HEK293 (cell line): ENCODE data around the gene MERTK.

Experiments
- EGR2 ChIP-seq: fragments of 450-650 bp; formaldehyde crosslinking; IDR thresholded peaks from 2 replicates; pipeline ENCODE4 v1.5.1; 2016; ENCODE audit warnings: low read depth, missing biosample characterization, missing genetic modification characterization
- HIC1 ChIP-seq: fragments of 450-650 bp; formaldehyde crosslinking; IDR thresholded peaks from 2 replicates; pipeline ENCODE4 v1.5.1; 2016; ENCODE audit warnings: missing biosample characterization, missing genetic modification characterization
- KLF1 ChIP-seq: fragments of 450-650 bp; formaldehyde crosslinking; IDR thresholded peaks from 2 replicates; pipeline ENCODE4 v1.5.1; 2016; ENCODE audit warnings: missing biosample characterization, missing genetic modification characterization
- KLF10 ChIP-seq: fragments of 450-650 bp; IDR thresholded peaks from 2 replicates; pipeline ENCODE4 v1.5.1; 2018; ENCODE audit warnings: missing biosample characterization, mild to moderate bottlenecking, missing genetic modification characterization
- KLF16 ChIP-seq: fragments of 450-650 bp; formaldehyde crosslinking; IDR thresholded peaks from 2 replicates; pipeline ENCODE4 v1.5.1; 2017; ENCODE audit warnings: missing biosample characterization, missing genetic modification characterization
- KLF8 ChIP-seq: fragments of 450-650 bp; formaldehyde crosslinking; IDR thresholded peaks from 2 replicates; pipeline ENCODE4 v1.5.1; 2016; ENCODE audit warnings: missing biosample characterization, missing genetic modification characterization
- PRDM1 ChIP-seq: fragments of 450-650 bp; formaldehyde crosslinking; IDR thresholded peaks from 2 replicates; pipeline ENCODE4; 2016; ENCODE audit warnings: missing biosample characterization, missing genetic modification characterization
- PRDM10 ChIP-seq: fragments of 450-650 bp; formaldehyde crosslinking; IDR thresholded peaks from 2 replicates; pipeline ENCODE4 v1.5.1; 2016; ENCODE audit warnings: missing biosample characterization, missing genetic modification characterization
- SP3 ChIP-seq: fragments of 450-650 bp; formaldehyde crosslinking; IDR thresholded peaks from 2 replicates; pipeline ENCODE4 v1.5.1; 2016; ENCODE audit warnings: missing biosample characterization, missing genetic modification characterization
- SP7 ChIP-seq: fragments of 450-650 bp; formaldehyde crosslinking; IDR thresholded peaks from 2 replicates; pipeline ENCODE4 v1.5.1; 2016; ENCODE audit warnings: missing biosample characterization, missing genetic modification characterization
- ZBTB11 ChIP-seq: fragments of 450-650 bp; formaldehyde crosslinking; conservative IDR thresholded peaks from 2 replicates; pipeline ENCODE4 v1.5.1; 2016; ENCODE audit warnings: low read depth, missing biosample characterization, missing genetic modification characterization
- ZBTB21 ChIP-seq: fragments of 450-650 bp; formaldehyde crosslinking; IDR thresholded peaks from 2 replicates; pipeline ENCODE4 v1.5.1; 2017; ENCODE audit warnings: missing biosample characterization, missing genetic modification characterization
- ZBTB26 ChIP-seq: fragments of 450-650 bp; formaldehyde crosslinking; optimal IDR thresholded peaks from 2 replicates; pipeline ENCODE3; 2016; ENCODE audit warnings: missing biosample characterization, mild to moderate bottlenecking, missing genetic modification characterization
- ZEB2 ChIP-seq: fragments of 450-650 bp; formaldehyde crosslinking; IDR thresholded peaks from 2 replicates; pipeline ENCODE4 v1.5.1; 2016; ENCODE audit warnings: missing biosample characterization, missing genetic modification characterization
- ZFP3 ChIP-seq: fragments of 450-650 bp; formaldehyde crosslinking; IDR thresholded peaks from 2 replicates; pipeline ENCODE4 v1.5.1; 2016; ENCODE audit warnings: low read depth, missing biosample characterization, missing genetic modification characterization
- ZNF394 ChIP-seq: fragments of 450-650 bp; formaldehyde crosslinking; IDR thresholded peaks from 2 replicates; pipeline ENCODE4 v1.5.1; 2016; ENCODE audit warnings: missing biosample characterization, missing genetic modification characterization, mild to moderate bottlenecking, moderate library complexity, borderline replicate concordance
- ZNF398 ChIP-seq: fragments of 450-650 bp; formaldehyde crosslinking; IDR thresholded peaks from 2 replicates; pipeline ENCODE4 v1.5.1; 2017; ENCODE audit warnings: missing biosample characterization, missing genetic modification characterization
- ZNF513 ChIP-seq: fragments of 450-650 bp; IDR thresholded peaks from 2 replicates; pipeline ENCODE4 v1.5.1; 2018; ENCODE audit warnings: missing biosample characterization, missing genetic modification characterization
- ZNF626 ChIP-seq: fragments of 450-650 bp; sonication (Bioruptor Pico); formaldehyde crosslinking; IDR thresholded peaks from 2 replicates; pipeline ENCODE4 v1.5.1; 2018; ENCODE audit warnings: missing biosample characterization, missing genetic modification characterization, inconsistent platforms
- ZNF639 ChIP-seq: fragments of 450-650 bp; formaldehyde crosslinking; IDR thresholded peaks from 2 replicates; pipeline ENCODE4 v1.5.1; 2016; ENCODE audit warnings: missing biosample characterization, missing genetic modification characterization
- ZNF777 ChIP-seq: fragments of 450-650 bp; formaldehyde crosslinking; IDR thresholded peaks from 2 replicates; pipeline ENCODE4 v1.5.1; 2017; ENCODE audit warnings: missing biosample characterization, missing genetic modification characterization, borderline replicate concordance
- ZXDB ChIP-seq: fragments of 450-650 bp; formaldehyde crosslinking; IDR thresholded peaks from 2 replicates; pipeline ENCODE4 v1.5.1; 2016; ENCODE audit warnings: missing biosample characterization, missing genetic modification characterization

The MERTK gene

GRCh38 chr2:112055730-112056625, 157.6 kb downstream of the MERTK start (continued):
- TF ChIP-seq PRDM10 (tag by site-specific recombination): peak; percentile 80
- TF ChIP-seq KLF1 (tag by site-specific recombination): 0 out of 2 replicates have a peak, but pooled peaks have one; percentile 43
- TF ChIP-seq EGR2 (tag by site-specific recombination): peak; percentile 98
- peak; percentile 17; the same call in 1 of the 2 replicates for TF ChIP-seq ZNF394 (tag by site-specific recombination)
- no peak for TF ChIP-seq ZNF513
- TF ChIP-seq ZFP3: no peak
- TF ChIP-seq HIC1: no peak
- TF ChIP-seq ZNF639 (tag by site-specific recombination): no peak
- no peak; the same call in 1 of the 2 replicates for TF ChIP-seq ZBTB21
- TF ChIP-seq KLF8 (tag by site-specific recombination): peak; percentile 79
- no peak for TF ChIP-seq ZNF626 (tag by site-specific recombination)
- TF ChIP-seq SP7 (tag by site-specific recombination): peak; percentile 91
- TF ChIP-seq ZEB2 (tag by site-specific recombination): 0 out of 2 replicates have a peak, but pooled peaks have one; percentile 48
- TF ChIP-seq KLF10 (tag by site-specific recombination): peak; percentile 77
- peak; percentile 92 for TF ChIP-seq PRDM1 (tag by site-specific recombination)
- peak; percentile 30; the same call in 1 of the 2 replicates for TF ChIP-seq ZNF398
- peak; percentile 52 for TF ChIP-seq ZBTB26 (tag by site-specific recombination)
- TF ChIP-seq ZNF777 (tag by site-specific recombination): peak; percentile 91; the same call in 1 of the 2 replicates
- TF ChIP-seq KLF16: no peak; the same call in 1 of the 2 replicates
- TF ChIP-seq SP3 (tag by site-specific recombination): peak; percentile 72
- peak; percentile 64; the same call in 1 of the 2 replicates for TF ChIP-seq ZBTB11 (tag by site-specific recombination)
- peak; percentile 88 for TF ChIP-seq ZXDB (tag by site-specific recombination)
